Measurements from ENCODE around the gene GPD2. TPM values are rescaled to one million over a fixed set of nuclear protein-coding genes. Genes with fewer than 3 reads are reported as not detected.

The GPD2 gene
- total RNA-seq, 1 experiment from 2014 or later, result 32.2 TPM

DNA sequence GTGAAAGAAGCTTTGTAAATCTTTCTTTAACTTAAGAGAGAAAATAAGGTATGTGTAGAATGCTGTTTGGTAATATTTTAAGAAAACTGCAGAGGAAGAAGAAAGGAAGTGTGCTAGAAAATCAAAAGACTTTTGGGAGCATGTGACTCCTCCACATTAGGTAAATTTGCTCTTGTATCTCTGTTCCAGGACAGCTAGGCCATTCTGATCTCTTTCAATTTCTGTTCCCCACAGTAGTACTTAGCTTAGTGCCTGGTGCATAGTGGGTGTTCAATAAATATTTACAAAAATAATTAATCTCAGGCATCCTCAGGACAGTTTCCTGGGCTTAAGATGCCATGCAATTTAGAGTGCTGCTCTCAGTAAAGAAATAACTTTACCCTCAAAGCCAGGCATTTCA lies 105.0 kb downstream of the GPD2 start:
- DNase-seq (ENCODE audit: low spot score) (no peak), ATAC-seq (no peak)
- POLR2A ChIA-PET, result interaction anchor here (1.1 kb wide), 1 partner anchor 23 kb away, joined by 5 read pairs; no protein-coding TSS in a partner anchor
- no peak overlapping the region for H3K27ac Mint-ChIP-seq
- H3K36me3 Mint-ChIP-seq, result peaks cover 3% of the 10 kb centered on the region
- TF ChIP-seq, protein P1, sequence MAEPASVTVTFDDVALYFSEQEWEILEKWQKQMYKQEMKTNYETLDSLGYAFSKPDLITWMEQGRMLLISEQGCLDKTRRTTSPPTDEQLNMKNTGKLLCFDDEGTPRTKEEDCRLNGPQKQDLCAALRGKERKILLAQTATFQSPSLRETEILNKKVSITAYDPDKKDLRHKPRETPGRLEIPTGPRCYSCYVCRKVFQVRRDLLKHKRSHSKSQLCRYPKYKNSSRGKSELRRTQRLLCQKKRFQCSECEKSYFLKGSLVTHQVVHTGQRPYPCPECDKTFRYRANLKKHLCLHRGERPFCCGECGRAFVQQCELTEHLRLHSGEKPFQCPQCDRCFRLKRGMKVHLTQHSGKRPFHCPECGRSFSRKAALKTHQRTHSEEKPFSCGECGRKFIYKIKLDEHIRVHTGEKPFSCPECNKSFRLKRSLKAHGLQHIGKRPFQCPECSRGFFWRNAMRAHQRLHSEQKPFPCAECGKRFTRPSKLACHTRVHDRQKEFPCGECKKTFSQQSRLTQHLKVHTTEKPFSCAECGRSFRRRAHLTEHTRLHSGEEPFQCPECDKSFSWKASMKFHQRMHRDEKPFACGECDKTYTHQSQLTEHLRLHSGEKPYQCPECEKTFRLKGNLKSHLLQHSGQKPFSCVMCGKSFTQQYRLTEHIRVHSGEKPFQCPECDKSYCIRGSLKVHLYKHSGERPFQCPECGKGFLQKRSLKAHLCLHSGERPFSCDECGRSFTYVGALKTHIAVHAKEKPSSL (CRISPR knock-in tag; conservative IDR thresholded peaks at IDR 0.05), result no peak
- TF ChIP-seq TEAD4 (CRISPR knock-in tag; IDR thresholded peaks at IDR 0.05) (no peak), SOX15 (CRISPR knock-in tag; IDR thresholded peaks at IDR 0.05) (no peak), CREB1 (CRISPR knock-in tag; IDR thresholded peaks at IDR 0.05) (no peak)
- no peak overlapping the region for H3K4me3 Mint-ChIP-seq
- no peaks in the 10 kb centered on the region for H3K27me3 Mint-ChIP-seq (ENCODE audit: low read depth)
- CTCF ChIA-PET, result no interaction called here
- H3K9me3 Mint-ChIP-seq, result peaks cover 8% of the 10 kb centered on the region
- H3K4me1 Mint-ChIP-seq, result peaks cover 17% of the 10 kb centered on the region

DNA sequence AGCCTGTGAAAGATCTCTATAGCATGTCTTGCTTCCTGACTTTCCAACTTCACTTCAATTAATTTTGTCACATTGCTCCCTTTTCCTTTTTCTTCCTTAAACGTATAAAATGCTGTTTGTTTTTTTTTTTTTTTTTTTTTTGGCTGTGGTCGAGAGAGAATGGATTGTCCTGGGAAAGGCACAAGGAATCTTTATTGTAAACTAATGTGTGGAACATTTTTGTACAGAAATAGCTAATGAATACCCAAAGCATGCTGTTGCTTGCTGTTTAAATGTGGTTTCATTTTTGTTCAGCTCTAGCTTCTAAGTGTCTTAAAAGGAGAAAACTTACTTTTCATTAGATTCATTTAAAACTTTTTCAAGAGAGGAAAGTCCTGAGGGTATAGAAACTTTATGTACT lies 105.5 kb downstream of the GPD2 start:
- Mint-ChIP-seq H3K4me1 (peaks cover 20% of the 10 kb centered on the region), H3K27me3 (ENCODE audit: low read depth) (no peaks in the 10 kb centered on the region), H3K9me3 (peaks cover 8% of the 10 kb centered on the region), H3K36me3 (peaks cover 3% of the 10 kb centered on the region), H3K27ac (no peak overlapping the region), H3K4me3 (no peak overlapping the region)
- CTCF ChIA-PET, result no interaction called here
- POLR2A ChIA-PET, result interaction anchor here (1.1 kb wide), 1 partner anchor 23 kb away, joined by 5 read pairs; no protein-coding TSS in a partner anchor
- DNase-seq (ENCODE audit: low spot score) (no peak), ATAC-seq (no peak)
- TF ChIP-seq, protein P2, sequence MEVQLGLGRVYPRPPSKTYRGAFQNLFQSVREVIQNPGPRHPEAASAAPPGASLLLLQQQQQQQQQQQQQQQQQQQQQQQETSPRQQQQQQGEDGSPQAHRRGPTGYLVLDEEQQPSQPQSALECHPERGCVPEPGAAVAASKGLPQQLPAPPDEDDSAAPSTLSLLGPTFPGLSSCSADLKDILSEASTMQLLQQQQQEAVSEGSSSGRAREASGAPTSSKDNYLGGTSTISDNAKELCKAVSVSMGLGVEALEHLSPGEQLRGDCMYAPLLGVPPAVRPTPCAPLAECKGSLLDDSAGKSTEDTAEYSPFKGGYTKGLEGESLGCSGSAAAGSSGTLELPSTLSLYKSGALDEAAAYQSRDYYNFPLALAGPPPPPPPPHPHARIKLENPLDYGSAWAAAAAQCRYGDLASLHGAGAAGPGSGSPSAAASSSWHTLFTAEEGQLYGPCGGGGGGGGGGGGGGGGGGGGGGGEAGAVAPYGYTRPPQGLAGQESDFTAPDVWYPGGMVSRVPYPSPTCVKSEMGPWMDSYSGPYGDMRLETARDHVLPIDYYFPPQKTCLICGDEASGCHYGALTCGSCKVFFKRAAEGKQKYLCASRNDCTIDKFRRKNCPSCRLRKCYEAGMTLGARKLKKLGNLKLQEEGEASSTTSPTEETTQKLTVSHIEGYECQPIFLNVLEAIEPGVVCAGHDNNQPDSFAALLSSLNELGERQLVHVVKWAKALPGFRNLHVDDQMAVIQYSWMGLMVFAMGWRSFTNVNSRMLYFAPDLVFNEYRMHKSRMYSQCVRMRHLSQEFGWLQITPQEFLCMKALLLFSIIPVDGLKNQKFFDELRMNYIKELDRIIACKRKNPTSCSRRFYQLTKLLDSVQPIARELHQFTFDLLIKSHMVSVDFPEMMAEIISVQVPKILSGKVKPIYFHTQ (CRISPR knock-in tag; IDR thresholded peaks at IDR 0.05), result no peak
- TF ChIP-seq, protein P3, sequence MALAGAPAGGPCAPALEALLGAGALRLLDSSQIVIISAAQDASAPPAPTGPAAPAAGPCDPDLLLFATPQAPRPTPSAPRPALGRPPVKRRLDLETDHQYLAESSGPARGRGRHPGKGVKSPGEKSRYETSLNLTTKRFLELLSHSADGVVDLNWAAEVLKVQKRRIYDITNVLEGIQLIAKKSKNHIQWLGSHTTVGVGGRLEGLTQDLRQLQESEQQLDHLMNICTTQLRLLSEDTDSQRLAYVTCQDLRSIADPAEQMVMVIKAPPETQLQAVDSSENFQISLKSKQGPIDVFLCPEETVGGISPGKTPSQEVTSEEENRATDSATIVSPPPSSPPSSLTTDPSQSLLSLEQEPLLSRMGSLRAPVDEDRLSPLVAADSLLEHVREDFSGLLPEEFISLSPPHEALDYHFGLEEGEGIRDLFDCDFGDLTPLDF (CRISPR knock-in tag; IDR thresholded peaks at IDR 0.05), result no peak
- TF ChIP-seq NFATC4 (CRISPR knock-in tag; IDR thresholded peaks at IDR 0.05), result no peak
- TF ChIP-seq, protein P4, sequence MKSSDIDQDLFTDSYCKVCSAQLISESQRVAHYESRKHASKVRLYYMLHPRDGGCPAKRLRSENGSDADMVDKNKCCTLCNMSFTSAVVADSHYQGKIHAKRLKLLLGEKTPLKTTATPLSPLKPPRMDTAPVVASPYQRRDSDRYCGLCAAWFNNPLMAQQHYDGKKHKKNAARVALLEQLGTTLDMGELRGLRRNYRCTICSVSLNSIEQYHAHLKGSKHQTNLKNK (CRISPR knock-in tag; IDR thresholded peaks at IDR 0.05), result no peak
- no peak for TF ChIP-seq ESRRA (CRISPR knock-in tag; IDR thresholded peaks at IDR 0.05; ENCODE audit: borderline replicate concordance)
- TF ChIP-seq, protein P5, sequence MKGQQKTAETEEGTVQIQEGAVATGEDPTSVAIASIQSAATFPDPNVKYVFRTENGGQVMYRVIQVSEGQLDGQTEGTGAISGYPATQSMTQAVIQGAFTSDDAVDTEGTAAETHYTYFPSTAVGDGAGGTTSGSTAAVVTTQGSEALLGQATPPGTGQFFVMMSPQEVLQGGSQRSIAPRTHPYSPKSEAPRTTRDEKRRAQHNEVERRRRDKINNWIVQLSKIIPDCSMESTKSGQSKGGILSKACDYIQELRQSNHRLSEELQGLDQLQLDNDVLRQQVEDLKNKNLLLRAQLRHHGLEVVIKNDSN (CRISPR knock-in tag; IDR thresholded peaks at IDR 0.05), result no peak
- TF ChIP-seq, protein P6, sequence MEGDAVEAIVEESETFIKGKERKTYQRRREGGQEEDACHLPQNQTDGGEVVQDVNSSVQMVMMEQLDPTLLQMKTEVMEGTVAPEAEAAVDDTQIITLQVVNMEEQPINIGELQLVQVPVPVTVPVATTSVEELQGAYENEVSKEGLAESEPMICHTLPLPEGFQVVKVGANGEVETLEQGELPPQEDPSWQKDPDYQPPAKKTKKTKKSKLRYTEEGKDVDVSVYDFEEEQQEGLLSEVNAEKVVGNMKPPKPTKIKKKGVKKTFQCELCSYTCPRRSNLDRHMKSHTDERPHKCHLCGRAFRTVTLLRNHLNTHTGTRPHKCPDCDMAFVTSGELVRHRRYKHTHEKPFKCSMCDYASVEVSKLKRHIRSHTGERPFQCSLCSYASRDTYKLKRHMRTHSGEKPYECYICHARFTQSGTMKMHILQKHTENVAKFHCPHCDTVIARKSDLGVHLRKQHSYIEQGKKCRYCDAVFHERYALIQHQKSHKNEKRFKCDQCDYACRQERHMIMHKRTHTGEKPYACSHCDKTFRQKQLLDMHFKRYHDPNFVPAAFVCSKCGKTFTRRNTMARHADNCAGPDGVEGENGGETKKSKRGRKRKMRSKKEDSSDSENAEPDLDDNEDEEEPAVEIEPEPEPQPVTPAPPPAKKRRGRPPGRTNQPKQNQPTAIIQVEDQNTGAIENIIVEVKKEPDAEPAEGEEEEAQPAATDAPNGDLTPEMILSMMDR (IDR thresholded peaks at IDR 0.05), result no peak
- no peak for TF ChIP-seq ZNF423 (CRISPR knock-in tag; IDR thresholded peaks at IDR 0.05)
- TF ChIP-seq, protein P7, sequence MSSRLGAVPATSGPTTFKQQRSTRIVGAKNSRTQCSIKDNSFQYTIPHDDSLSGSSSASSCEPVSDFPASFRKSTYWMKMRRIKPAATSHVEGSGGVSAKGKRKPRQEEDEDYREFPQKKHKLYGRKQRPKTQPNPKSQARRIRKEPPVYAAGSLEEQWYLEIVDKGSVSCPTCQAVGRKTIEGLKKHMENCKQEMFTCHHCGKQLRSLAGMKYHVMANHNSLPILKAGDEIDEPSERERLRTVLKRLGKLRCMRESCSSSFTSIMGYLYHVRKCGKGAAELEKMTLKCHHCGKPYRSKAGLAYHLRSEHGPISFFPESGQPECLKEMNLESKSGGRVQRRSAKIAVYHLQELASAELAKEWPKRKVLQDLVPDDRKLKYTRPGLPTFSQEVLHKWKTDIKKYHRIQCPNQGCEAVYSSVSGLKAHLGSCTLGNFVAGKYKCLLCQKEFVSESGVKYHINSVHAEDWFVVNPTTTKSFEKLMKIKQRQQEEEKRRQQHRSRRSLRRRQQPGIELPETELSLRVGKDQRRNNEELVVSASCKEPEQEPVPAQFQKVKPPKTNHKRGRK (CRISPR knock-in tag; IDR thresholded peaks at IDR 0.05; ENCODE audit: borderline replicate concordance), result no peak
- TF ChIP-seq FOXP1 (CRISPR knock-in tag; IDR thresholded peaks at IDR 0.05; ENCODE audit: borderline replicate concordance), result no peak
- TF ChIP-seq MYBL2 (CRISPR knock-in tag; IDR thresholded peaks at IDR 0.05), result no peak
- no peak for TF ChIP-seq IRF2 (CRISPR knock-in tag; IDR thresholded peaks at IDR 0.05; ENCODE audit: borderline replicate concordance, low read depth)
- no peak for TF ChIP-seq ZNF232 (CRISPR knock-in tag; IDR thresholded peaks at IDR 0.05)
- no peak for TF ChIP-seq GTF2I (CRISPR knock-in tag; conservative IDR thresholded peaks at IDR 0.05)
- no peak for TF ChIP-seq KAT7 (CRISPR knock-in tag; IDR thresholded peaks at IDR 0.05; ENCODE audit: borderline replicate concordance)
- no peak for TF ChIP-seq CBFB (CRISPR knock-in tag; IDR thresholded peaks at IDR 0.05; ENCODE audit: low read depth)
